CD4-positive, alpha-beta T cell treated with Interleukin-21 for 1 hour (primary cell): ENCODE data around the gene OAS1.

ENCODE experiments used
- DNase-seq: peaks from one replicate; pipeline ENCODE4 v3.0.0-alpha.2; 2020

OAS1 gene

DNA sequence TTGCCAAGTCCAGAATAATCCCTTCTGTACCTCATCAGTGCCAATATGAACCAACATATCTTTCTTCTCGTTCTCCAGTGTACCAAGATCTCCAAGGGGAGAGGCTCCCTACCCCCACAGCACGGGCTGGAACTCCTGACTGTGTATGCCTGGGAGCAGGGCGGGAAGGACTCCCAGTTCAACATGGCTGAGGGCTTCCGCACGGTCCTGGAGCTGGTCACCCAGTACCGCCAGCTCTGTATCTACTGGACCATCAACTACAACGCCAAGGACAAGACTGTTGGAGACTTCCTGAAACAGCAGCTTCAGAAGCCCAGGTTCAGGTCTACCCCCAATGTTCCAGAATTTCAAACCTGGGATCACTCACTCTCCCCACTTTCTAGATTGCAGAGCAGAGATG lies 61.1 kb downstream of the OAS1 start:
- no peak for DNase-seq
